Activated CD4-positive, alpha-beta T cell treated with anti-CD3 and anti-CD28 coated beads for 36 hours (primary cell): ENCODE results near the gene TRPC1. TPM values are rescaled to one million over a fixed set of nuclear protein-coding genes. Genes with fewer than 3 reads are reported as not detected.

ENCODE experiments used
- total RNA-seq, 2 experiments: library from RNA; stranded (reverse); gene quantifications; one replicate each; pipeline ENCODE4 v1.2.3, GENCODE V29; 2021

Gene TRPC1
- total RNA-seq, 2 experiments from 2014 or later, result 4.7 to 6.2 TPM

Other genes with a start within 250 kb of the TRPC1 start
- 10 to 100 TPM; 36.1 to 39.9 TPM for gene ATR, start 145.3 kb upstream of the TRPC1 start, total RNA-seq
- gene PLS1, start 127.6 kb upstream of the TRPC1 start, total RNA-seq, result 1 to 10 TPM; 5.1 to 5.4 TPM
- gene PCOLCE2, start 165.0 kb downstream of the TRPC1 start, total RNA-seq, result under 1 TPM; 0.39 to 0.55 TPM
- not detected for gene PAQR9, start 239.6 kb downstream of the TRPC1 start, total RNA-seq